HepG2 (cell line): ENCODE data around the gene NRP1. TPM values are rescaled to one million over a fixed set of nuclear protein-coding genes. Genes with fewer than 3 reads are reported as not detected.

Source experiments
- HMG20A ChIP-seq: IDR thresholded peaks from 2 replicates; pipeline ENCODE4 v1.6.1; 2016; ENCODE audit warnings: borderline replicate concordance
- HOXA9 ChIP-seq: sonication (generic); formaldehyde crosslinking; IDR thresholded peaks from 2 replicates; pipeline ENCODE4 v1.8.1; 2022; ENCODE audit warnings: missing genetic modification reagents, mild to moderate bottlenecking, moderate library complexity, borderline replicate concordance
- LBX2 ChIP-seq: sonication (generic); formaldehyde crosslinking; IDR thresholded peaks from 2 replicates; pipeline ENCODE4 v1.5.0; 2020; ENCODE audit warnings: missing genetic modification reagents, mild to moderate bottlenecking, borderline replicate concordance
- PRDM4 ChIP-seq: sonication (generic); formaldehyde crosslinking; IDR thresholded peaks from 2 replicates; pipeline ENCODE4 v1.9.0; 2021; ENCODE audit warnings: missing genetic modification reagents, borderline replicate concordance
- TRAFD1 ChIP-seq: sonication (generic); formaldehyde crosslinking; IDR thresholded peaks from 2 replicates; pipeline ENCODE4 v1.5.1; 2020; ENCODE audit warnings: missing genetic modification reagents, mild to moderate bottlenecking, borderline replicate concordance
- ZBTB20 ChIP-seq: sonication (generic); formaldehyde crosslinking; IDR thresholded peaks from 2 replicates; pipeline ENCODE4 v1.8.1; 2023; ENCODE audit warnings: missing genetic modification reagents, low read depth, mild to moderate bottlenecking, borderline replicate concordance
- ZFP91 ChIP-seq: sonication (generic); formaldehyde crosslinking; IDR thresholded peaks from 2 replicates; pipeline ENCODE4 v1.9.0; 2022; ENCODE audit warnings: missing genetic modification reagents, mild to moderate bottlenecking, borderline replicate concordance
- ZNF547 ChIP-seq: sonication (generic); formaldehyde crosslinking; IDR thresholded peaks from 2 replicates; pipeline ENCODE4 v1.5.1; 2020; ENCODE audit warnings: mild to moderate bottlenecking, missing genetic modification reagents
- ZNF761 ChIP-seq: sonication (generic); formaldehyde crosslinking; conservative IDR thresholded peaks from 2 replicates; pipeline ENCODE4 v1.4.0; 2020; ENCODE audit warnings: mild to moderate bottlenecking, missing genetic modification reagents
- polyA plus RNA-seq, 8 experiments: library from polyadenylated mRNA; depleted of rRNA in 3 of 8; stranded (reverse) in 7 of 8; unstranded in 1 of 8; fragments of >200 nt; fragmentation: Illumina TruSeq in 4 of 8; extraction: Trizol in 4 of 8; gene quantifications; 2 replicates each; pipeline versions ENCODE4 v1.2.1 to v1.2.3, GENCODE V29; 2011 to 2016; ENCODE audit warnings: low read depth in 4 of 8, missing spikeins in 1 of 8, mixed read lengths in 1 of 8; ENCODE audit not compliant: insufficient read depth in 1 of 8
- total RNA-seq, 5 experiments: library from RNA; depleted of rRNA; stranded (reverse); fragments of >200 nt; fragmentation: Illumina TruSeq; extraction: Trizol; gene quantifications; 2 replicates each; pipeline ENCODE4 v1.2.3, GENCODE V29; 2016; ENCODE audit warnings: low read depth in 1 of 5

Gene NRP1
- total and polyA plus RNA-seq, 2 of the 13 experiments (the other 11 are each of a cell fraction or from before 2014, with no cell fraction given) = 5.3 to 5.8 TPM

- TF ChIP-seq PRDM4 = no peak
- TF ChIP-seq TRAFD1 (CRISPR knock-in tag) = no peak
- TF ChIP-seq HOXA9 (CRISPR knock-in tag) = no peak
- no peak for TF ChIP-seq ZFP91
- no peak for TF ChIP-seq ZNF547 (CRISPR knock-in tag)
- TF ChIP-seq LBX2 (CRISPR knock-in tag) = no peak
- TF ChIP-seq ZBTB20 = no peak
- TF ChIP-seq ZNF761 (CRISPR knock-in tag) = no peak
- no peak for TF ChIP-seq HMG20A (CRISPR knock-in tag)
These were observed 182.3 kb downstream of the NRP1 start (continued) for GRCh38 chr10:33152146-33152545.
